HL-60 (cell line): ENCODE measurements around the gene C5orf47.

Experiments used
- CTCF ChIP-seq: IDR thresholded peaks from one replicate; pipeline ENCODE4 v1.5.1; 2011; ENCODE audit warnings: low read length, control low read depth, inconsistent platforms; ENCODE audit not compliant: insufficient read depth
- GABPA ChIP-seq: IDR thresholded peaks from 2 replicates; pipeline ENCODE4 v1.6.1; 2012; ENCODE audit warnings: low read depth
- POLR2AphosphoS5 ChIP-seq: IDR thresholded peaks from 2 replicates; pipeline ENCODE4 v1.6.1; 2012; ENCODE audit warnings: low read depth
- REST ChIP-seq: IDR thresholded peaks from 2 replicates; pipeline ENCODE4 v1.6.1; 2012; ENCODE audit warnings: low read depth; ENCODE audit not compliant: insufficient replicate concordance

- TF ChIP-seq CTCF (no peak), GABPA (no peak), REST (no peak), POLR2AphosphoS5 (no peak)
These were observed 47.9 kb upstream of the C5orf47 start for GRCh38 chr5:173941102-173941501.
